Measurements from ENCODE around the gene CCDC73.

The CCDC73 gene

GRCh38 chr11:32586576-32587190, 207.8 kb downstream of the CCDC73 start:
- peak; percentile 47 for DNase-seq (ENCODE audit: low read depth)

GRCh38 chr11:32584921-32585320, 209.5 kb downstream of the CCDC73 start:
- DNase-seq (ENCODE audit: low read depth): no peak

- peak; percentile 95 for DNase-seq (ENCODE audit: low read depth)
Measured at GRCh38 chr11:32583459-32584271, 210.8 kb downstream of the CCDC73 start, which contains the start of gene EIF3M. TSS of gene EIF3M (plus strand) at chr11:32583831. CDS start at chr11:32583888, 57 bp downstream.

- no peak for DNase-seq (ENCODE audit: low read depth)
Measured at GRCh38 chr11:32581556-32581955, 212.9 kb downstream of the CCDC73 start.

- DNase-seq (ENCODE audit: low read depth): peak; percentile 94
Measured at GRCh38 chr11:32580967-32581366, 213.5 kb downstream of the CCDC73 start.

GRCh38 chr11:32576456-32576855, 218.0 kb downstream of the CCDC73 start:
- no peak for DNase-seq (ENCODE audit: low read depth)

- DNase-seq (ENCODE audit: low read depth): peak; percentile 49
Measured at GRCh38 chr11:32575070-32575469, 219.4 kb downstream of the CCDC73 start.

GRCh38 chr11:32574421-32574820, 220.0 kb downstream of the CCDC73 start:
- DNase-seq (ENCODE audit: low read depth): no peak

GRCh38 chr11:32573228-32573627, 221.2 kb downstream of the CCDC73 start:
- DNase-seq (ENCODE audit: low read depth): no peak

GRCh38 chr11:32571039-32571438, 223.4 kb downstream of the CCDC73 start:
- peak; percentile 35 for DNase-seq (ENCODE audit: low read depth)

GRCh38 chr11:32569313-32569881, 225.1 kb downstream of the CCDC73 start:
- peak; percentile 32 for DNase-seq (ENCODE audit: low read depth)

GRCh38 chr11:32567154-32567553, 227.3 kb downstream of the CCDC73 start:
- DNase-seq (ENCODE audit: low read depth): no peak

- no peak for DNase-seq (ENCODE audit: low read depth)
Measured at GRCh38 chr11:32566517-32566916, 227.9 kb downstream of the CCDC73 start.

- no peak for DNase-seq (ENCODE audit: low read depth)
Measured at GRCh38 chr11:32563600-32563959, 230.9 kb downstream of the CCDC73 start.

- DNase-seq (ENCODE audit: low read depth): peak; percentile 96
Measured at GRCh38 chr11:32562839-32563599, 231.4 kb downstream of the CCDC73 start.

GRCh38 chr11:32561835-32562234, 232.6 kb downstream of the CCDC73 start:
- DNase-seq (ENCODE audit: low read depth): no peak

GRCh38 chr11:32555895-32556294, 238.6 kb downstream of the CCDC73 start:
- DNase-seq (ENCODE audit: low read depth): no peak

GRCh38 chr11:32555091-32555490, 239.4 kb downstream of the CCDC73 start:
- no peak for DNase-seq (ENCODE audit: low read depth)
